GM19023 (cell line): ENCODE data around the gene FYN.
"Not testable (repeated sequence)": the region's sequence is repeated elsewhere in the genome, so short reads cannot be mapped to it uniquely, and the experiment has no call there.

Source experiments
- ATAC-seq: cut with Tn5 transposase; IDR thresholded peaks from one replicate; pipeline ENCODE4 v1.9.1; 2021; ENCODE audit warnings: mild to moderate bottlenecking, moderate library complexity; ENCODE audit not compliant: unreplicated experiment

The FYN gene

GRCh38 chr6:111793711-111794111 lies 79.5 kb downstream of the FYN start:
- ATAC-seq, result peak; percentile 48

GRCh38 chr6:111792914-111793700 lies 80.1 kb downstream of the FYN start:
- ATAC-seq, result no peak

GRCh38 chr6:111792241-111792640 lies 81.0 kb downstream of the FYN start:
- no peak for ATAC-seq

GRCh38 chr6:111791415-111791814 lies 81.8 kb downstream of the FYN start:
- no peak for ATAC-seq

- ATAC-seq, result no peak
These were observed 83.7 kb downstream of the FYN start for GRCh38 chr6:111789598-111789997.

- ATAC-seq, result no peak
These were observed 84.6 kb downstream of the FYN start for GRCh38 chr6:111788379-111789276.

GRCh38 chr6:111786151-111786550 lies 87.1 kb downstream of the FYN start:
- not testable (repeated sequence) for ATAC-seq

- no peak for ATAC-seq
These were observed 88.8 kb downstream of the FYN start for GRCh38 chr6:111784433-111784832.

- no peak for ATAC-seq
These were observed 90.3 kb downstream of the FYN start for GRCh38 chr6:111782887-111783466.

GRCh38 chr6:111782192-111782809 lies 91.0 kb downstream of the FYN start:
- ATAC-seq, result no peak

- ATAC-seq, result no peak
These were observed 92.1 kb downstream of the FYN start for GRCh38 chr6:111781041-111781708.

GRCh38 chr6:111780393-111780792 lies 92.9 kb downstream of the FYN start:
- ATAC-seq, result no peak

GRCh38 chr6:111779660-111780059 lies 93.6 kb downstream of the FYN start:
- ATAC-seq, result no peak

GRCh38 chr6:111779031-111779430 lies 94.2 kb downstream of the FYN start:
- no peak for ATAC-seq

GRCh38 chr6:111777357-111777756 lies 95.9 kb downstream of the FYN start:
- no peak for ATAC-seq

- no peak for ATAC-seq
These were observed 96.7 kb downstream of the FYN start for GRCh38 chr6:111776236-111777221.

- no peak for ATAC-seq
These were observed 97.9 kb downstream of the FYN start for GRCh38 chr6:111775145-111775922.

- no peak for ATAC-seq
These were observed 98.9 kb downstream of the FYN start for GRCh38 chr6:111774346-111774703.
